Measurements from ENCODE around the gene RPL18.
"Not testable (repeated sequence)": the region's sequence is repeated elsewhere in the genome, so short reads cannot be mapped to it uniquely, and the experiment has no call there.

Gene RPL18

GRCh38 chr19:48618916-48619691 lies at the start of gene RPL18, which contains the start of gene SPHK2:
RPL18 (minus strand) TSS chr19:48619178; CDS start chr19:48619143, 35 bp downstream.
SPHK2 (plus strand) TSS chr19:48619506; CDS start chr19:48620515, 1,009 bp downstream.
- peak; percentile 93 to 94 for DNase-seq (ENCODE audit: extremely low read depth in 1 of 2, low read depth in 1 of 2)

GRCh38 chr19:48668761-48669160 lies 49.8 kb upstream of the RPL18 start:
- DNase-seq (ENCODE audit: extremely low read depth in 1 of 2, low read depth in 1 of 2): no peak

GRCh38 chr19:48668332-48668731 lies 49.4 kb upstream of the RPL18 start:
- no peak for DNase-seq (ENCODE audit: extremely low read depth in 1 of 2, low read depth in 1 of 2)

- DNase-seq (ENCODE audit: extremely low read depth in 1 of 2, low read depth in 1 of 2): no peak
These were observed 46.8 kb upstream of the RPL18 start for GRCh38 chr19:48665786-48666185.

- no peak for DNase-seq (ENCODE audit: extremely low read depth in 1 of 2, low read depth in 1 of 2)
These were observed 45.5 kb upstream of the RPL18 start for GRCh38 chr19:48664476-48664875.

GRCh38 chr19:48663667-48664066 lies 44.7 kb upstream of the RPL18 start:
- no peak for DNase-seq (ENCODE audit: extremely low read depth in 1 of 2, low read depth in 1 of 2)

- no peak for DNase-seq (ENCODE audit: extremely low read depth in 1 of 2, low read depth in 1 of 2)
These were observed 42.7 kb upstream of the RPL18 start for GRCh38 chr19:48661711-48662090.

- DNase-seq (ENCODE audit: extremely low read depth in 1 of 2, low read depth in 1 of 2): peak in 1 of 2 donors; percentile 77
These were observed 42.1 kb upstream of the RPL18 start for GRCh38 chr19:48660852-48661710.

GRCh38 chr19:48659768-48660167 lies 40.8 kb upstream of the RPL18 start:
- DNase-seq (ENCODE audit: extremely low read depth in 1 of 2, low read depth in 1 of 2): no peak

GRCh38 chr19:48658483-48658882 lies 39.5 kb upstream of the RPL18 start:
- no peak for DNase-seq (ENCODE audit: extremely low read depth in 1 of 2, low read depth in 1 of 2)

GRCh38 chr19:48657828-48658227 lies 38.9 kb upstream of the RPL18 start:
- DNase-seq (ENCODE audit: extremely low read depth in 1 of 2, low read depth in 1 of 2): not testable (repeated sequence)

GRCh38 chr19:48656840-48657474 lies 38.0 kb upstream of the RPL18 start:
- DNase-seq (ENCODE audit: extremely low read depth in 1 of 2, low read depth in 1 of 2): no peak

GRCh38 chr19:48654299-48655059 lies 35.5 kb upstream of the RPL18 start:
- DNase-seq (ENCODE audit: extremely low read depth in 1 of 2, low read depth in 1 of 2): no peak

GRCh38 chr19:48651683-48652048 lies 32.7 kb upstream of the RPL18 start:
- no peak for DNase-seq (ENCODE audit: extremely low read depth in 1 of 2, low read depth in 1 of 2)

GRCh38 chr19:48650974-48651682 lies 32.1 kb upstream of the RPL18 start:
- DNase-seq (ENCODE audit: extremely low read depth in 1 of 2, low read depth in 1 of 2): no peak

GRCh38 chr19:48648134-48648533 lies 29.2 kb upstream of the RPL18 start:
- DNase-seq (ENCODE audit: extremely low read depth in 1 of 2, low read depth in 1 of 2): no peak

- no peak for DNase-seq (ENCODE audit: extremely low read depth in 1 of 2, low read depth in 1 of 2)
These were observed 27.8 kb upstream of the RPL18 start for GRCh38 chr19:48646722-48647216.

- peak; percentile 80 to 86 for DNase-seq (ENCODE audit: extremely low read depth in 1 of 2, low read depth in 1 of 2)
These were observed 27.2 kb upstream of the RPL18 start, which contains the start of gene CA11 for GRCh38 chr19:48646001-48646721. CA11 (minus strand) TSS chr19:48646187; CDS start chr19:48645632, 555 bp downstream.

GRCh38 chr19:48645620-48646000 lies 26.6 kb upstream of the RPL18 start:
- no peak for DNase-seq (ENCODE audit: extremely low read depth in 1 of 2, low read depth in 1 of 2)

Data from stimulated activated CD8-positive, alpha-beta memory T cell treated with anti-CD3 and anti-CD28 coated beads, Interleukin-7, amount 100 ng/mL, for 48 hours (primary cell).